Suprapubic skin (tissue), 4 donors: ENCODE data around the gene MYO18B.

Source experiments
- CTCF ChIP-seq, 2 donors: fragments of 200-600 bp in 1 of 2; fragments of 450-650 bp in 1 of 2; sonication (generic) in 1 of 2; IDR thresholded peaks; one replicate each; pipeline ENCODE4 v1.5.1; 2016 to 2019; ENCODE audit warnings: antibody characterized with exemption in 2 of 2, mild to moderate bottlenecking in 1 of 2, moderate library complexity in 1 of 2
- POLR2A ChIP-seq, 2 donors: fragments of 450-650 bp; IDR thresholded peaks; one replicate each; pipeline ENCODE4 v1.6.1; 2017; ENCODE audit warnings: antibody characterized with exemption in 2 of 2, mild to moderate bottlenecking in 2 of 2, moderate library complexity in 2 of 2
- POLR2AphosphoS5 ChIP-seq, 3 donors: sonication (generic); formaldehyde crosslinking; IDR thresholded peaks; one replicate each; pipeline ENCODE4 v1.6.1; 2017; ENCODE audit warnings: antibody characterized with exemption in 3 of 3

- no peak for TF ChIP-seq CTCF (IDR thresholded peaks at IDR 0.05)
- TF ChIP-seq POLR2AphosphoS5 (IDR thresholded peaks at IDR 0.05) = no peak
- TF ChIP-seq POLR2A (IDR thresholded peaks at IDR 0.05) = no peak
Measured at GRCh38 chr22:25953276-25953675, 211.3 kb downstream of the MYO18B start.
